ENCODE data around the gene ANAPC15.
A peak's percentile ranks its signal among the peaks of the same experiment; 100 is the strongest.

ANAPC15 gene

DNA sequence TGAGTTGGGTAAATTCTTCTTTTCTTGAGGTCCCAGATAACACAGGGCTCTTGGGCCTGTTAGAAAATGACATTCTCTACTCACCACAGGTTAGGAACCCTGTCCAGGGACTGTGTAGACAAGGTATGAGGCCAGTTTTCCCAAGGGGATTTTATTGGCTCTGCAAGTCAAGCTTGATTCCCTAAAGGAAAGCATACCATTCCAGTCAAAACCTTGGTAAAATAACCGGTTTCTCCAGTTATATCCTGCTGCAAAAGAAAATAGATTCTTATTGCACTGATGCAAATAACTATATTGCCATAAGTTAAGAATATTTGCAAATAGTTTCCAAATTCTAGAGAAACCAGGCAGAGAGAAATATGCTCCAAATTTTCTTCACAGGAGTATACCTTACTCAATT, 13.5 kb upstream of the ANAPC15 start:
- no peak for DNase-seq (ENCODE audit: low spot score)

DNA sequence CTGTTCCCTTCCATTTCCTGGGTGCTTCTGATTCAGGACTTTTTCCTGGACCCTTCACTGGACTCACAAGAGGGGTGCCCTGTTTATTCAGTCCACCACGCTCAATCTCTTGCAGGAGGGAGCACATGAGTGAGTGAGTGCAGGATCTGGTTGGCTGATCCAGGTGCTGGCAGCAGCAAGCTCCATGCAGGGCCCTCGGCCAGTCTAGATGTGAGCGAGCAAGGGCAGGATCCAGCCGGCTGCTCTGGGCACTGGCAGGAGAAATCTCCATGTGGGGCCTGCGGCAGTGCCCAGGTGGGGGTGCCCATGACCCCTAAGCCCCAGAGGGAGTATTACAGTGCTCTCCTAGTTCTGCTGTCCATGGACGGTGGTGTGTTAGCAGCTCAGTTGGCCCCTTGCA, 11.6 kb upstream of the ANAPC15 start:
- DNase-seq (ENCODE audit: low spot score): no peak

DNA sequence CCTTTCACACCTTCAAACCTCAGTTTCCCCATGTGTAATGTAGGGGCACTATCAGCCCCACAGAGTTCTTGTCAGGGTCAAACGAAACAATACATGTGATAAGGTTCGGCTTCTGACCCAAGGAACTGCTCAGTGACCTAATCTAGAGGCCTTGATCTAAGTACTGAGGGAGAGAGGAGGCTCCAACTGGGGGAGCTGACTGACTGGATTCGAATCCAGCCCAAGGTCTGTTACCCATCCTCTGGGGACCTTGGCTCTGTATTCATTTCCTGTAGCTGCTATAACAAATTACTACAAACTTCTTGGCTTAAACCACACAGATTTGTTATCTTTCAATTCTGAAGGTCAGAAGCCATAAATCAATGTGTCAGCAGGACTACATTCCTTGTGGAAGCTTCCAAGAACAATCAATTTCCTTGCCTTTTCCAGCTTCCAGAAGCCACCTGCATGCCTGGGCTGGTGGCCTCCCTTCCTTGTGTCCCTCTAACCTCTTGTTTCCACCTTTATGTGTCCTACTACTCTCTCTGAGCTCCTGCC, 10.7 kb upstream of the ANAPC15 start:
- DNase-seq (ENCODE audit: low spot score): peak; percentile 1

DNA sequence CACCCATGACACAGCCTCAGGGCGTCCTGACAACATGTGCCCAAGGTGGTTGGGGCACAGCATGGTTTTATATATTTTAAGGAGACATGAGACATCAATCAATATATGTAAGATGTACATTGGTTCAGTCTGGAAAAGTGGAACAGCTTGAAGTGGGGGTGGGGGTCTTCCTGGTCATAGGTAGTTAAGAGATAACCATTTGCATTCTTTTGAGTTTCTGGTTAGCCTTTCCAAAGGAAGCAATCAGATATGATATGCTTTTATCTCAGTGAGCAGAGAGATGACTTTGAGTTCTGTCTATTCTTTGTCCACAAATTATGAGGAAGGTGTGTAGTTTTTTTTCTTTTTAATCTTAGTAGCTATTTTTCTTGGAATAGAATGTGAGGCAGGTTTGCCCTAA, 10.1 kb upstream of the ANAPC15 start:
- DNase-seq (ENCODE audit: low spot score): no peak

DNA sequence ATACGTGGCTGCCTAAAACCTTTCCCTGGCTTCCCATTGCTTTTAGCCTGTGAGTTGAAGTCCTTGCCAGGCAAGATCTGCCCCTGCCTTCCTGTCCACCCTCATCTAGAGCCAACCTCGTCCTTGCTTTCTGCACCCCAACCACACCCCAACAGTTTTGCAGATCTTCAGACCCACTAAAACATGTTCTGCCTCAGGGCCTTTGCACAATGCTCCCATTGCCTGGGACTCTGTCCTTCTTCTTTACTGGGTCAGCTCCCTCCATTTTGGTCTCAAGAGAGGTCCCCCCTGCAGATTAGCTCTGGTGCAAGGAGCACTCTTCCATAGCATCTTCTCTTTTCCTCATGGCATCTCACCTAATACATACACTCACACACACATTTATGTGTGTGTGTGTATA, 8.4 kb upstream of the ANAPC15 start:
- no peak for DNase-seq (ENCODE audit: low spot score)

DNA sequence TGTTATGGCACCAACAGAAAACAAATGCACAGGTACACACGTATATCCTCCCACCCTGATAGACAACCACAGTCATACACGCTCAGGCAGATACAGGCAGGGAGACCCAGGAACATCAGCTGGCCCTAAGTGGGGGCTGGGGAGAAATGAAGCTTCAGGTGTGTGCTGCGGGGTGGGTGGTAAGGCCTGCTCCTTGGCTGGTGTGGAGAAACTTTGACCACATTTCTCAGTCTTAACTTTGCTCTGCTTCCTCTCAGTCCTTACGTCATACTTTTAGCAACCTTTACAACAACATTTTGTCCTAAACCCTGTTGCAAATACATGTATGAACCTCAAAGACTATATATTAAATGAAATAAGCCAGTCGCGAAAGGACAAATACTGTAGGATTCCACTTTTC, 6.7 kb upstream of the ANAPC15 start:
- peak; percentile 4 for DNase-seq (ENCODE audit: low spot score)

DNA sequence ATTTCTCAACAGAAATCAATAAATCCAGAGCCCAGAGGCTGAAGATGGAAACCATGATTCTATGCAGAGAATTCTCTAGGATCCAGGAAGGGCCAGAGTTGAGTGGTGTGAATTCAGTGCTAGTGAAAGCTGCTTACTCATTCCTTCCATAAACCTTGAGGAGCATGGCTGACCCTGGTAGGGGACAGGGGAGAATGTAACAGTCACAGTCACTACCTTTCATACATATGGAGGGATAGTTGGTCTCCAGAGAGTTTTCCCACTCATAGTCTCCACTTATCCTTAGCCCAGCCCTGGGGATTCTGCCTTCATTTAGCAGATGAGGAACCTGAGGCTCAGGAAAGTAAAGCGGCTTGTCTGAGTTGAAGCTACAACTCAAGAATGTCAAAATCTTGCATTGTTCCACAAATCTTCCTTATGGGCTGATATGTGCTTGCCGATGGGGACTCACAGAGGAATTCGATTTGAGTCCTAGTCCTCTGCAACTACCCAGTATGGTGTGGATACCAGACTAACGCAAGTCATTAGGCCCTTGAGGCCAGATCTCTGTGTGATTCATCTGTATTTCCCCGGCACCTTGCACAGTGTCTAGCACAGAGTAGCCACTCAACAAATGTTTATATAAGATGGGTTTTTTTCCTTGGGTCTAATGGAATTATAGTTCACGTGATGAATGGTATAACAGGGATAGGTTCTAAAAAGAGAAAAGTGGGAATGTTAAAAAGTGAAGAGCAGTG, 3.7 kb upstream of the ANAPC15 start:
- DNase-seq (ENCODE audit: low spot score): no peak

DNA sequence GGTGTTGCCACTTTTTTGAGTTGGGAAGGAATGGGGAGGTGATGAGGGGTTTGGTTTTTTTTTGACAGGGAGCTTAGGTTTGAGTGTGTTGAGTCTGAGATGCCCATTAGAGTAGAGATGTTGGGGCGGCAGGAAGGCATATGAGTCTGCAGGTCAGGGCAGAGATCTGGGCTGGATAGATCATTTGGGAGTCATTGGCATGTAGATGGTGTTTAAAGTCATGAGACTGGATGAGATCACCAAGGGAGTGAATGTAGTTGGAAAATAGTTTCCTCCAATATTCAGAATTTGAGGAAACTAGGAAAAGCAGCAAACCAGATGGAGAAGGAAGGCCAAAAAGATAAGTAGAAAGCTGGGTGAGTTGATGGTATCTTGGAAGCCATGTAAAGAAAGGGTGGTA, 2.1 kb upstream of the ANAPC15 start:
- peak; percentile 9 for DNase-seq (ENCODE audit: low spot score)

DNA sequence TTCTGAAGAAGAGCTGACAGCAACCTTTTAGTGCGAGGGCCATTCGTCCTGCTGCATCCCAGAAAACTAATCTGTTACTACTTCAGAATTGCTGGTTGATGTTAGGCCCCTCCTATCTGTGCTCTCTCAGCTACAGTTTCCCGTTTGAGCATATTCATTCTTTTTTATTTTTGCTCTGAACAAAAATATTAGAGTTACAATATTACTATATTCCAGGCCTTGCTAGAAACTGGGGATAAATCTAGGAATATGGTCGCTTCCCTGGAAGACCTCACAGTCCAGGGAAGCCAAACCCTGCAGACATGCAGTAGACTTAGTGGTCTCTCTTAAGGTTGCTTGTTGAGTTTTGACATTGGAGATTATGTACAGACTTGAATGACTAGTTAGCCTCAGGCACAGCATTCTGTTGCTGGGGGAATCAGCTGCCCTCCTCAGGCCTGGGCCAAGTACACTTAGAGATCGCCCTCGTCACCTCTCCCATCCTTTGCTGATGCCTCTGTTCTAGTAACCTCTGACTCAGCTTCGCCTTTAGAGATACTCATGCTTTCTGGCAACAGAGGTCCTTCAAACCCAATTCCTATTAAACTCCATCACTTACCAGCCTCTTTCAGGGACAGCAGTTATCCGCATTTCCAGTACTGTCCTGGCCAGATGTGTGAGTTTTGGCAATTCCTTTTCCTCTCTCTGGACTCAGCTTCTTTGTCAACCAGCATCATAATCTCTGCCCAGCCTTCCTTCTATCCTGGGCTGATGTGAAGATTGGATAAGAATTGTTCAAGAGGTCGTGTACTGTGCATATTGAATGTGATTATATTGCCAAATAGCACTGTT, 698 bp upstream of the ANAPC15 start:
- DNase-seq (ENCODE audit: low spot score): no peak

DNA sequence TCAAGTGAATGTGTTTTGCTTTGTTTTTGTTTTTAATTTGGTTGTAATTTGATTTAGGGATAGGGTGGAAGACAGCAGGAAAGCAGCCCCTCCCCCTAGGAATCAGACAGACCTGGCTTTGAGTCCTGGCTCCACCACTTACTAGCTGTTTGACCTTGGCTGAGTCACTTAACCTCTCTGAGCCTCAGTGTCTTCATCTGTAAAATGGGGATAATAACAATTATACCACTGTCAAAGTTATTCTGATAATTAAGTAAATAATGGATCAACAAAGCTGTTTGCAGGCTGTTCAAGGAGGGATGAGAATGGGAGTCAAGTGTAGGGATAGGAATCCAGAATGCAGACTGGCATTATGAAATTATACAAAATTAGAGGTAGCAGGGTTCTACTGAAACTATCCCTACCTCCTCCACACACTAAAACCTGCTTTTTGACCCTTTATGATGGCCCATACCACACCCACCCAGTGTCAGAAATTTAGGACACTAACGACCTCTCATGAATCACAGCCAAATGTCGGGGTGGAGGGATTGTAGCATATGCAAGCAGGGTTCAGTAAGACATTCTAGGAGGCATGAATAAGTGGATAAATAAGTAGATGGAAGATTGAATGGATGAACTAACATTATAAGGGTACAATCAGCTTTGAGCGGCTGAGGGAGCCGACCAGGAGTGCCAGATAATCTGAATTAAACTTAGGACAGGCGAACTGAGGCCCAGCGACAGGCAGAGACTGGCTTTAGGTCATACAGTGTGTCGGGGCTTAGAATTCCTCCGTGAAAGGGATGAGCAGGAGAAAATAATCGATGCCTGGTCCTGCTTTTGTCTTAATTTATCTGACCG, 974 bp downstream of the ANAPC15 start:
- DNase-seq (ENCODE audit: low spot score): no peak

DNA sequence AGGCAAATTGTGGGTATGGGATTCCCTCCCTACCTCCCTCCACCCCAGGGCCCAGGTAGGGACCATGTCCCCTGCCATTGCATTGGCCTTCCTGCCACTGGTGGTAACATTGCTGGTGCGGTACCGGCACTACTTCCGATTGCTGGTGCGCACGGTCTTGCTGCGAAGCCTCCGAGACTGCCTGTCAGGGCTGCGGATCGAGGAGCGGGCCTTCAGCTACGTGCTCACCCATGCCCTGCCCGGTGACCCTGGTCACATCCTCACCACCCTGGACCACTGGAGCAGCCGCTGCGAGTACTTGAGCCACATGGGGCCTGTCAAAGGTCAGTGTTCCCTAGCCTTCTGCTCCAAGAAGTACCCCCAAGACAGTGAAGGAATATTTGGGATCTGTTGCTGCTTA, 6.6 kb downstream of the ANAPC15 start, which contains the start of gene TOMT:
Gene TOMT (plus strand): TSS at position 37 of the 400 bp plus-strand sequence. CDS start 28 bp downstream, at position 65.
- peak; percentile 31 for DNase-seq (ENCODE audit: low spot score)

DNA sequence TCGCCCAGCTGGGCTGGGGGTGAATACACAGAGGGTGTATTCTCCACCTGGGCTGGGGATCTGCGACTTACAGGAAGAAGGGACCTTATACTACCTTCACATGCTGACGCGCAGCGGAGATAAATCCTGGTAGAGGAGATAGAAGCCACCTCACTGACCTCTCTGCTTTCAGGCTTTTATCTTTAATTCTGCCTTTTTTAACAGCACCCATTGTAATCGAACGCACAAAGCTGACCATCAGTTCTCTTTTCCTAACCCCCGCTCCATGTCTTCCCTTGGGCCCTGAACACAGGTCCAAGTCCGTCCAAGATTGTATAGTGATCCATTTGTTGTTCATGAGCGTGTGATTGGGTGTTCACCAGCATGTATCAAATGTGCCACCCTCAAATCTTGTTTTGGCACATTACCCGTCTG, 8.7 kb downstream of the ANAPC15 start:
- DNase-seq (ENCODE audit: low spot score): no peak

DNA sequence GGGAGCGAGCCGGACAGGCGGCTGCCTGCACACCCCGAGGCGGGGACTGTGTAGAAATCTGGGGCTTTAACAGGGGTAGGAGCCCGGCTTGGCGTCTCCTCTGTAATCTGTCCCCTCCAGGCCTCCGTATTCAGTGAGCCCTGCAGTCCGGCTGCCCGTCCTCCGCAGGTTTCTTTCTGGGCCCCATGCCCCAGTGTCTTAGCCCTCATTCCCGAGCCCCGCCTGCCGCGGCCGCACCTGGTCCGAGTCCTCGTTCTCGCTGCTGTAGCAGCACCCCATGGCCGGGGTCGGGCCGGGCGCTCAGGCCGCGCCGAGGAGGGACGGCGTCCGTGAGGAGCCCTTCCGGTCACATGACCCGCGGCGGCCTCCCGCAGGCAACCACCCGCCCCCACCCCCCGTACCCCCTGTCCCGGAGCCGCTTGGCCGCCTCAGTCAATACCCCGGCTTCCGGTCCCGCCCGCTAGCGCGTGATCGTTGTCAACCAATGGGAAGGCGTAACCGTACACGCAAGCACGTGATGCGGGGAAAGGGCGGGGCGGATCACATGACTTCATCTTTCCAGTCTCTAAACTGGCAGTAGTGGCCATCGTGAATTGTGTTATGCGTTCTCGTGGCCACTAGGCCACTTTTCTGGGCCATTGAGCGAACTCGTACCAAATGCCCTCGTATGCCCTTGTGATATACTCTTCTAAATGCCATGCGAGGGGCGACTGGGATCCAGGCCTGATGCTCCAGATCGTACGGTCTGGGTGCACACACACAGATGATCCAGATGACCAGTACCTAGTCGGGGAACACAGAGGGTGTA, 9.3 kb downstream of the ANAPC15 start, which contains the start of gene LAMTOR1:
Gene LAMTOR1 (minus strand): TSS at position 352 of the 808 bp plus-strand sequence. CDS start 73 bp downstream, at position 279.
- DNase-seq (ENCODE audit: low spot score): peak; percentile 99

DNA sequence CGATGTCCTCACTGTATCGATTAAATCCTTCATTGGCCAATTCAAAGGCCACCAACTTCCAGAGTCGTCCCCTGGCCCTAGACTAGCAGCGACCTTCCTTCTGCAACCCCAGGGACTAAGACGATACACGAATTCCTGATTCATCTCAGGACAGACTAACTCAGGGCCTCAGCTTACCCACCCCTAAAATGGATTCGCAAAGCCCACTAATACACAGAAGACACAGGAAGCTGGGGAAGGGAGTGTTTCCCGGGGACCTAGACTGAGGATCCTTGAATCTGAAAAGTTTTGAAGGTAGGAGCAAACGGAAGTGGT, 9.9 kb downstream of the ANAPC15 start:
- no peak for DNase-seq (ENCODE audit: low spot score)

DNA sequence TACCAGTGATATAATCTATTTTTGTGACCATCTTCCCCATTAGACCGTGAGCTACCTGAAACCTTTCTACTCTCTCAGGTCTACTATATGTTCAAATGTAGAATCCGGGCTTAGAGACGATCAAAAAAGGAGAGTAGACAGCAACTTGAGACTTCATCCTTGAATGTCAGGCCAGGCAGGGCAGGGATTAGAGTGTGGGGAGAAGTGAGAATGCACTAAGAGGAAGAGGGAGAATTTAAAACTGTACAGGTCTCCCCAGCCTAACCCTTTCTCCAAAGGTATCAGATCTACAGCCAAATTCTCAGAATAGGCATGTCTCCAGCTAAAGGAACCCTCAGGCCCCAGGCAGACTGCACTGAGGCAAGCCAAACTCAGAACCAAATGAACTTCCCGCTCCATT, 10.3 kb downstream of the ANAPC15 start:
- DNase-seq (ENCODE audit: low spot score): peak; percentile 14

DNA sequence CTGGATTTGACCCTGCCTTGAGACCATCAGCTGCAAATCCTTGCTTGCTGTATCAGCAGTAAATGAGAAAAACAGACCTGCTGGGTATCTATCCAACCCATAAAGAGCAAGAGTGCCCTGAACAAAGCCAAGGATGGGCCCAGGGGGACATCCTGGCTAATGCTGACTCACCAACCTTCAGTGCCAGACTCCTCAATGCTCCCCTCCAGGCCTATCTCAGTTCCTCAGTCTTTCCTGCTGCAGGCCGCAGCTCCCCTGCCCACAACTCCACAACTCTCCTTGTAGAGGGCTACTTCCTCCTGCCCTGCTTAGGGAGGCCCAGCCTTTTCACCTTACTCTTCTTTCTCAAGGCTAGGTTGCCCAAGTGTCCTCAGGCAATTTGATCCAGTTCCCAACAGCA, 12.0 kb downstream of the ANAPC15 start:
- DNase-seq (ENCODE audit: low spot score): no peak

DNA sequence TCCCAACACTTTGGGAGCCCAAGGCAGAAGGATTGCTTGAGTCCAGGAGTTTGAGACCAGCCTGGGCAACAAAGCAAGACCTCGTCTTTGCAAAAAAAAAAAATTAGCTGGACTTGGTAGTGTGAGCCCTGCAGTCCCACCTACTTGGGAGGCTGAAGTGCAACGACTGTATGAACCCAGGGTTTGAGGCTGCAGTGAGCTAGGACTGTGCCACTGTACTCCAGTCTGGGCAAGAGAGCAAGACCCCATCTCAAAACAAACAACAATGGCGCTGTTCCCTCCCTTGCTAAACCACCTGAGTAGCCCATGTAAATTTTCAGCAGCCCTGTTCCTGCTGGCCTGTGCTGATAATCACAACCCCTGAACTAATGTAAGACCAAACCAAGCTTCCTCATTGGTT, 12.5 kb downstream of the ANAPC15 start:
- DNase-seq (ENCODE audit: low spot score): no peak

DNA sequence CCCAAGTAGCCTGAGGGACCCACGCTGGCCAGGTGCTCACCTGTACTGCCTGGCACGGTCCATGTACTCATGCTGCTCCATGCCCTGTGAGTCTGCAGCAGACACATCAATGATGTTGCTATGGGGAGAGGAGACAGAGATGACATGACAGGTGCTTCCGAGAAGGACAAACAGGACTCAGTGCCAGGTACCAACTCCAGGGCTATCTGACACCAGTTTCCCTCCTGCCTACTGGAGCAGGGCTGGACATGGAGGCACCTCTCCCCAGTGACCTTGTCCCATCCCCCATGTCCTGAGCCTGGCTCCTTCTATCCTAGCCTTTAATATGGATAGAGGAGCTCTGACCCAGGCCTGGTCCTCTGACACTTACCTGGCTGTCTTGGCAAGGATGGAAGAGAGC, 13.8 kb downstream of the ANAPC15 start:
- DNase-seq (ENCODE audit: low spot score): no peak

DNA sequence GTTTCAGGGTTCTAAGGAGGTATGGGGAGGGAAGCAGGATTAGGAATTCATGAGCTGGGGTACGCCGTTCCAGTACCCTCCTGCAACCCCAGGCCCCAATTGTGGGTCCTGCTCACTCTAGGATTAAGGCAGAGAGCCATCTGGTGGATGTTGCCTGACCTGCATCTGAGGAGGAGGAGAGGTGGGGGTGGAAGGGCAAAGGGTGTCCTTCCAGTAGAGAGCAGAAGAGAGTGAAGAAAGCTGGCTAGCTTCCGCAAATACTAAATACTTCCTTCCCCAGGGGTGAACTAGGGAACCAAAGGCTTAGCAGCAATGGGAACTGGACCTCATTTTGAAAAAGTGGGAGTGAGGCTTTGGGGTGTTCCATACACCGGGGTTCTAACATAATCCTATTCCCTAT, 21.2 kb downstream of the ANAPC15 start:
- no peak for DNase-seq (ENCODE audit: low spot score)

DNA sequence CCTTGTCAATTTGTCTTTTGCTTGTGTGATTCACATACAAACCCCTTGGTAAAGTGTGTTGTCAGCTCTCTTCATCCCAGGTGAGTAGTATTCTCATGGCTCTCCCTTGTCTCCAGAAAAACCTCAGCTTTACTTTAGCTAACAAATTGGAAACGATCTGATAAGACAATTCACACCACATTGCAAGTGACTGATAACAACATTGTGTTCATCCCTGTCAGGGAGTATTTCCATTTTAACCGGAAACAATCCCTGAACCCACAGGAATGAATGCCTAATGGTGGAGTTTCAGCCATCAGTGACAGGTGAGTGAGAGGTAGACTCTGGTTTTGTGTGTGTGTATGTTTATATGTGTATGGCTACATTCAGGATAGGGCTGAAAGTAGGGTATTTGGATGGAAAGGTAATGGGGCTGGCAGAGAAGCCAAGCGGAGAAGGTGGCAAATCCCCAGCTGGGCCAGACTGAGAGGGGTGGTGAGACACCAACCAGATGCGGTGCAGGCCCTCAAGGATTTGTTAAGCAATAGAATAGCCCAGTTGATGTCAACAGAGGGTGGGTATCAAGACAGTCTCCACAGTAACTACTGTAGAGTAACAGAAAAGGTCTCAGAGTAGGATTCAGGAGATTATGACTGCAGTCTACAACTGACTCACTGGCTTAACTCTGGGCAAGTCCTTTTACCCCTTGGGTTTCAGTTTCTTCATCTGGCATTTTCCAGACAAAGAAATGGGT, 24.3 kb downstream of the ANAPC15 start:
- DNase-seq (ENCODE audit: low spot score): no peak

All from left forelimb (tissue), 1 donor.